ENCODE measurements around the gene TP53I13.
A peak's percentile ranks its signal among the peaks of the same experiment; 100 is the strongest.

The TP53I13 gene

DNA sequence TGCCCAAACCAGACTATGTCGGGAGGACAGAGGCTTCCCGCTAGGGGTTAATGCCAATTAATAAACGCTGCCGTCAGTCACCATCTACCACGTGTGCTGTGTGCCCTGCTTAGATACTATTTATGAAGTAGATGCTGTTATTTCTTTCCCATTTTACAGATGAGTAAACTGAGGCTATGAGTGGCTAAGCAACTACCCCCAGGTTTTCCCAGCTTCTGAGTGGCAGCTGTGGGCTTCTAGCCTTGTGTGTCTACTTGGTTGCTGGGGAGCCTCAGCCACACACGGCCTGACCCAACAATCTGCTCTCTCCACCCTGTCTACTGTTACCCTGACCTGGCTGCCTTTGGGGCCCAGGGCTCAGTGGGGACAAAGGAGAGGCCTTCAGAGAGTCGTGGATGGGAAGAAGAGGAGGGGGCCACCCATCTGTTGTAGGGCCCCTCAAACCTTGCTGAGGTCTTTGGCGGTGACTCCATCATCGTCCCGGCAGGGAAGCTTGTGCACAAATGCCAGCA lies 13.8 kb downstream of the TP53I13 start:
- DNase-seq: no peak

DNA sequence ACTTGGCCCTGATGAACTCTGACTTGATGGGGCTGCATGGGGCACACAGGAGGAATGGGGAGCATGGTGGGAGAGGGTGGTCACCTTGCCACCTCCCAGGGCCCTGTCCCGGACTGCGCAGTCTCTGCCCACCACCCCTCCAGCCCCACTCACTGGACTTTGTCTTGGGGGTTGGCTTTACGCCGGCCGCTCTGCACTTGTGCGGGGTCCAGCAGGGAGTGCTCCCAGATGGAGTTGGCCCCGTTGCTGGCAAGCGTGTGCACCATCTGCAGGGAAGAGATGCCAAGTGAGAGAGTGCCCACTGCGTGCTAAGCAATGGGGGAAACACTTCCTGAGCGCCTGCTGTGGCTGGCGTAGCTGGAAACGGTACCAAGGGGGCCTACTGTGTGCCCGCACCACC lies 14.3 kb downstream of the TP53I13 start:
- DNase-seq: no peak

DNA sequence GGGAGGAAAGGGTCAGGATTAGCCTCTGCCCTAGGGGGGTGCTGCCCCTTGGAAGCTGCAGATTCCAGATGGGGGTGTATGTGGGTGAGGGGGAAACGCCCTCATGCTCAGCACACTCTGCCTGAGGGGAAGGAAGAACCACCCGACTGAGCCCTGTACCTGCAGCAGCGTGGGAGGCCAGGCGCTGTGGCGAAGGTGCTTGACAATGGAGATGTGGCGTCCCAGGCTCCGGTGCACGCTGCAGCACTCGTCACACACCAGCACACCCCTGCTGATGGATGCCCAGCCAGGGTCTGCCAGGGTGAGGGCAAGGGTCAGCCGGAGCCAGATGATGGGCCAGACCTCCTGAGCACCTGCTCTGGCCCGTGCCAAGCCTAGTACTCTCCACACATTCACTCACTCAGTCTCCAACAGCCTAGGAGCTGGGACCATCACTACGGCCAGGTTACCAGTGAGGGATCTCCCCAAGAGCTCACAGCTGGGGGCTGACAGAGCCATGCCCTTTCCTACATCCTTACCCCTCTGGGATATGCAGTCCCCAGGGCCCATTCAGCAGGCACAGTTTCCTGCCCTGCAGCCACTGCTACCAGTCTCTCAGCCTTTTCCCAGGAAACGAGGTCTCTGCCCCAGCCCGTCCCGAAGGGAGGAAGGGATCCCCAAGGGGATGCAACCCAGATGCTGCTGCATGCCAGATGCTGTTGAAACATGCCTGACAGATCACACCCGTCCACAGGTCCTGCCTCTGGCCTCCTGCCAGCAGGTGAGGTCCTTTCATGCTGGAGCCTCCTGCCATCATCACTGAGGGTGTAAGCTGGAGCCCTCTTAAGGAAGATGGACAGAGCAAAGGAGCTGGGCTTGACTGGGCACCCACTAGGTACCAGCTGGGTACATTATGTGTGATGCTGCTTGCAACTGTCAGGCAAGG lies 15.1 kb downstream of the TP53I13 start:
- no peak for DNase-seq

DNA sequence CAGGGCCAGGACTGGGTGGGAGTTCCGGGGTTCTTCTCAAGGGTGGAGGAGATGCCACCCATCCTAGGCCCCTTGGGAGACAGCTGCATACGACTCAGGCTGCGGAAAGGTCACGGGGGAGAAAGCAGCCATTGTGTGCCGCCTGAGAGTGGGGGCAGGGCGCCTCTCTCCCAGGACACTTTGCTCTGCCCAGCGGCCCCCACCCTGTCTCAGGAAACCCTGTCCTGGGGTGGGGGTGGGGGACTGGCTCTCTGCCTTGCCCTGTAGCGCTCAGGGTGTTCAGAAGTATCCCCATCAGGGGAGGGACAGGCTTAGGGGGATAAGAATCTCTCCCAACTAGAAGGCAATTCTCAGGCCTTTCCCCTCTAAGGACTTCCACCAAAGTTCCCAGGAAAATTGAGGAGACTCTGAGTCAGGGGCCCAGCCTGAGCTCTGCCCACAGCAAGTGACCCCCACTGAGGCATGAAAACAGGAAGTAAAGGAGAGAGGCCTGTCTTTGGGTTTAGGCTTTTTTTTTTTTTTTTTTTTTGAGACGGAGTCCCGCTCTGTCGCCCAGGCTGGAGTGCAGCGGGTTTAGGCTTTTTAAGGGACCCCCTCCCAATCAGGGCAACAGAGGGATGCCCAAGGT lies 16.1 kb downstream of the TP53I13 start:
- DNase-seq: no peak

DNA sequence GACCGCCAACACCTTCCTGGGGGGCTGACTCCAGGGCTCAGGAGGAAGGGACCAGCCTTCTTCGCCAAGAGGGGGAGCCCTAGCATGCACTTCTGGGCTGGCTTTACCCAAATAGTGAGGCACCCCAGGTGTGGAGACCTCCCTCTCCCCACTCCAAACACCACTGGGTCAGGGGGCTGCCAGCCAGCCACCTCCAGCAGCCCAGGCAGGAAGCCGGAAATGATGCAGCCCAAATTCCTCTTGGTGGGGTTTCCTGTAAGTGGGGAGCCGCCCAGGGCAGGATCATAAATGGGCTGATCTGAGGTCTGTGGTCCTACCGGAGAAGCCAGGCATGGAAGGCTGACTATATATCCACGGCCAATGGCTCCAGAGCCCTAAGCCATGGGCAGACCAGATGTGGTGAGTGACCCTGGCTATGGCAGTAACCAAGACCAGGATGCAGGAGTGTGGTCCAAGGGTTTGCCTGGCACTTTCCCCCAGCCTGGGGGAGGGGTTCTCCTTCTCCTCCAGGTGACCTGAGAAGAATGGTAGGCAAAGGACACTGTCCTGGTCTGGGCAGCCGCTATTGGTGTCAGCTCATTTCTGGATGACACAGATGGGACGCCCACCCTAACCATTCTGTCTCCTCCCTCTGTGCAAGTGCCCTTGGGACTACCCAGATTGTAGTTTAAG lies 16.7 kb downstream of the TP53I13 start:
- DNase-seq: peak in 1 of 2 experiments; percentile 57

DNA sequence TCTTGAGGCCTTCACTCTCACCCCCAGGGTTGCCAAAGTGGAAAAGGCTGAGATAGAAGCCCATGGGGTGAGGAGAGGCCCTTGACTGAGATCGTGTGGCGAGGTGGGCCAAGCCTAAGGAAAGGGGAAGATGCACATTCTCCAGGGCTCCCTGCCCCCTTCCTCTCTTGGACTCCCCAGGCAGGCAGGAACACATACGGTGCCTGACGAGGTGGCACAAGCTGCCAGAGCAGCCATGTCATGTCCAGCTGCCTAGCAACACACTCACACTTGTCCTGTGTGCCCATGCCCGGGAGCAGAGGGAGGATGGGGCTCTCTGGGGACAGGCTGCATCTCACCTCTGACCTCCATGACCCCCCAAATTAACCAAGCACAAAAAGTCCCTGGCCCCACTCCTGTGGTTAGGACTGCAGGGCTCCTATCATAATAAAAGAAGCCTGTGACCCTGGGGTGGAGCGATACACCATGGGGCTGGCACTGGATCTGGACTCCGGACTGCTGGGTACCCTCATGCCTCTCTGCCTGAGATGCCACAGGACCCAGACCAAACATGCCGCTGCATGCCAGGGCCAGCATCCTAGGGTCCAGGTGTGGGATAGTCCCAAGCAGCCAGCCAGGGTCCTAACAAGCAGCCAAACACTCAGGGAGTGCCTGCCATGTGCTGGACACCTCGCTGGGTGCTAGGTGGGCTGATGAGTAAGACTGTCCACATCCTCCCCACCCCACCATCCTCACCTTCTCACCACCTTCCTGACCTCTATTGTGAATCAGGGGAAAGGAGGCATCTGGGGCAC lies 18.4 kb downstream of the TP53I13 start:
- DNase-seq: no peak

DNA sequence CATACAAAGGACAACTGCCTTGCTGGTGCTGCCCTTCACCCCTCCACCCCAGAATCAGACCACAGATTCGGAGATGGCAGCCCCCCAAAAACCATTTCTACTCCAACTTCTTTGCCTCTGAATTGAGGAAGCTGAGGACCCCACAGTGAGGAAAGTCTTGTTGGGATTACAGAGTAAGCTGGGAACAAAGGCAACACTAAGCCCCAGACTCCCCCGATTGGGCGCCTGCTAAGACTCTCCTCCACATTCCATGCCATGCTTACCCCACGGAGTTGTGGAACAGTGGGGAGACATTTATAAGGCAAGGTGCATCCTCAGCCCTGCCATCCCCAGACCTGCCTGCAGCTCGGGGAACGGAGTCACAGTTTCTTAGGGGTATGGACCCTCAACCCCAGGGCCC lies 19.1 kb downstream of the TP53I13 start:
- no peak for DNase-seq

DNA sequence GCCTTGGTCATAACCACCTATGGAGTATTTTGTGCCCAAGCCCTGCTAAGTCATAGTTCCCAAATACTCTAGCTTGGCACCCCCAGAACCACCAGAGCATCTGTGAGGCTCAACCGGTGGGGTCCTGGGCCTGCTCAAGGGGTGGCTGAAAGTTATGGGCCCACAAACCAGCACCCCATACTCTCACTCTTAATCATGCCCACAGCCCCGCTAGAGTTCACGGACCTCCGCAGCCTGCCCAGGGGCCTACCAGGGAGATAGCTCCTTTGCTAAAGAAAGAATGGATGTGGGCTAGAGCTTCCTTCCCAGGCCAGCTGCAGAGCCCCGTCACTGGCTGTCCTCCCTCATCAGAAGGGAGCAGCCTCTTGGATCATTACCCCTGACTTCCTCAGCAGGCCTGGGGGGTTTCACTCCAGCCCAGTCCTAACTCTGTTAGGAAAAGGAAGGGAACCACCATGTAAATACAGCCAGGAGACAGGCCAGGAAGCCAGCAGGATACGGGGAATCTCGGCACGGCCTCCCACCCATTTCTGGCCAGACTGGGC lies 19.6 kb downstream of the TP53I13 start:
- DNase-seq: no peak

DNA sequence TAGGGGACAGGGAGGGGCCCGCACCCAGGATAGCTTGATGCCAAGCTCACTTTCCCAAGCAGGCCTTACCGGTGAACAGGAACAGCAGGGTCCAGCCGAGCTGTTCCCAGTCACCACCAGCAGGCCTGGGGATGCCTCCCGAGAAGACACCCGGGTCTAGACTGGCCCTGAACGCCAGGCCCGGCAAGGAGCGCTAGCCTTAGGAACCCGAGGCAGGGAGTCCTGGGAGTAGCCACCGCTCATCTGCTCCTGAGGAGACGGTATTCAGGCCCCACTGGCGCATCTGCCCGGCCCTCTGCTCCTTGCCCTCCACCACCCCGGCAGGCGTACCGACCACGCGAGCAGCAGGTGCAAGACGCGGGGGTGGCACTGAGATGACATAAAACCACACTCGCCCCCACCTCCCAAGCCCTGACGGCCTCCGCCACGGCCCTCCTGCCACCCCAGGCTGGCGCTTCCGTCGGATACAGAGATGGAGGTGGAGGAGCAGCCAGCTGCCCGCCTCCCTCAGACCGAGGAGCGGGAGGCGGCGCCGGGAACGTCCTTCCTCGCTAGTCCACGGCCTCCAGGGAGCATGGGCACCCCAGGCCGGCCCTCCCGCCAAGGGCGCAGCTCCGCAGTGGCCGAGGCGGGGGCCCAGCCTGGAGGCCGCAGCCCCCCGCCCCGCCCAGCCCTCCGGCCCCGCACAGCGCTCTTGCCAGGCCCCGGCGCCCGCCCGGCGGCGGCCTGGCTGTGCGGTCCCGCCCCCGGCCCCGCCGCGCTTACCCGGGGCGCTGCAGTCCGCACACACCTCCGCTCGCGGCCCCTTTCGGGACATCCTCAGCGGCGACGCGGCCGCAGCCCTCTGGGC lies 20.3 kb downstream of the TP53I13 start:
- peak; percentile 57 to 70 for DNase-seq

DNA sequence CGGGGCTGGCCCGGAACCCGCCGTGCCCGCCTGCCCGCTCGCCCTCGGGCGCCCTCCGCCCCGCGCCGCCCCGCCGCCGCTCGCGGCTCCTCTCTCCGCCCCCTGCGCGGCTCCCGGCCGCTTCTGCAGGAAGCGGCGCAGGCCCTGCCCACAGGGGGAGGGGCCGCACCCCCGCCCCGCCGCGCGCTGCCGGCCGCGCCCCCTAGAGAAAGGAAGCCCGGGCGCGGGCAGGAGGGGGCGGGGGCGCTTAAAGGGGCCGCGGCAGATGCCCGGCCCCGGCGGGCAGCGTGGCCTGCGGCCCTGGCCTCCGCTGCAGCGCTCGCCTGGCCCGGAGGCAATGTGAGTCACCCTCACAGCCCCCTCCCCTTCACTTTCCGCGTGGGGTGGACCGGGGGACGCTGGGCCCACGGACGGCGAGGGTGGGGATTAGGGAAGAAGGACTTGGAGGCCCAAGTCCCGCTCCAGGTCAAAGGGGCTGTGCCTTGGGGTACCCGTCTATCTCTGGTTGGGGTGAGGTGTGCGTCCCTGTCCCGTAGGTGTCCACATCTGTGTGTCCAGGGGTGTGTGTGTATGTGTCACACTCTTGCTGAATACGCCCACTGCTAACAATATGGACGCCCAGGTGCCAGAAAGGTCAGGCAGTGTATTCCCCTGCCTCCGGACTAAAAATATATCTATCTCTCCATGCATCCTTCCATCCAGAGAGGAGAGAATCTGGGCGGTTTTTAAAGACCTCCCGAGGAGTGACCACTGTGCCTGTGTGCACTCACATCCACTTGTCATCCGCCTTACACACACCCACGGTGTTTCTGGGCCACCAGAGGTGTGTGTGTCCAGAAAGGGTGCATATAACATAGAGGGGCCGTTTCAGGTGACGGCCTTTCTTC lies 21.3 kb downstream of the TP53I13 start, which contains the start of gene GIT1:
Gene GIT1, minus strand, starts transcription at position 125 of the 887 bp plus-strand sequence. CDS start 270 bp downstream, outside the sequence.
- peak; percentile 87 to 89 for DNase-seq

DNA sequence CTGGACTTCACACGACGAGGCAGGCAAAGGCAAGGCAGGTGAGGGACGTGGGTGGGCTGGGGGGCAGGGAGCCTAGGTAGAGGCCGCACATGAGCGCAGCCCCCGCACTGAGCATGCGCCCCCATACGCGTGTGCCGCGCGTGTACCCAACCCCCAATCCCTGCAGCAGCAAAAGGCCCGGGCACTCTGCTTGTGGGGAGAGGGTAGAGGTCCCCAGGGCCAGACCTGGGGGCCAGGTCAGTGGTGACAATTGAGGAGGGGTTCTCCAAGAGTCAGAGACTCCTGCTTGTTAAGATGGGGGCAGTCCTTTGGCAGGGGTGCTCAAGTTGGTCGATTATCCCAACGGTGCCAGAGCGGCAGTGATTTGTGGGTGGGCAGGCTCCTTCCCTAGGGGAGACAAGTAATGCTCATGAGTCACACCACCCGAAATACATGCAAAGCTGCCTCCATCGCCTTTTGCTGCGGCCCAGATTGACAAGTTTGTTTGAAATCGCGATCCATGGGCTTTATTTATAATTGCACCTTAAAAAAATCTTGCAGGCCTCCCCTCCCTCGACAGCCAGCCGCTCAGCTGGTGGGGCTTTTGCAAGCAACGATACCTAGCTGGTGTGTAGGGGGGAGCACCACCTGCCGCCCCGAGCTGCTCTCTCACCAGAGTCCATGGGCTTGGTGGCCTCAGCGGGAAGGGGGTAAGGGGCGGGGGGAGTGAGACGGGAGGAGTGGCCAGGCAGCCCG lies 22.1 kb downstream of the TP53I13 start:
- peak; percentile 63 to 72 for DNase-seq

DNA sequence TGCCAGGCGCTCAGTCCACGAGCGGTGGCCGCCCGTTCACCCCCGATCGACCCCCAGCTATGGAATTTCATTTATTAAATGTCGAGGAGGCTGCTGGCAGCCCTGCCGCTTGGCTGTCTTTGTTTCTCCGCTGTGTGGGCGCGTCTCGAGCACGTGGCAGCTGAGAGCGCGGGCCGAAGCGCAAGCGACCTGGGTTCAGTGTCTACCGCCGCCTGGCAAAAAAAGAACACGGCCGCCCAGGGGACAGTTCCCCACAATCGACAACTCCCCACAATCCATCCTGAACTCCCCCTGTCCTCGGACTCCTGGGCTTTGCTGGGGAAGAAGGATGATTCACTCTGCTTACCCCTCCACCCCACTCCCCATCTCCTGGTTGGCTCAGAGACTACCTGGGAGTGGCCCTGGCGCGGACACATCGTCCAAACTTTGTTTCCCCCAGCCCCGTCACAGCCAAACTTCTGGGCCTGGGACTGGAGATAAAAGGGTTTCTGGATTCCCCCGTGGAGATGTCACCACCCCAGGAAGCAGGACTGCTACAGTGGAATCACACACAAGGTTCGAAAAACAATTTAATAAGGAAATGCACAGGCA lies 22.7 kb downstream of the TP53I13 start:
- DNase-seq: peak; percentile 71 to 77

DNA sequence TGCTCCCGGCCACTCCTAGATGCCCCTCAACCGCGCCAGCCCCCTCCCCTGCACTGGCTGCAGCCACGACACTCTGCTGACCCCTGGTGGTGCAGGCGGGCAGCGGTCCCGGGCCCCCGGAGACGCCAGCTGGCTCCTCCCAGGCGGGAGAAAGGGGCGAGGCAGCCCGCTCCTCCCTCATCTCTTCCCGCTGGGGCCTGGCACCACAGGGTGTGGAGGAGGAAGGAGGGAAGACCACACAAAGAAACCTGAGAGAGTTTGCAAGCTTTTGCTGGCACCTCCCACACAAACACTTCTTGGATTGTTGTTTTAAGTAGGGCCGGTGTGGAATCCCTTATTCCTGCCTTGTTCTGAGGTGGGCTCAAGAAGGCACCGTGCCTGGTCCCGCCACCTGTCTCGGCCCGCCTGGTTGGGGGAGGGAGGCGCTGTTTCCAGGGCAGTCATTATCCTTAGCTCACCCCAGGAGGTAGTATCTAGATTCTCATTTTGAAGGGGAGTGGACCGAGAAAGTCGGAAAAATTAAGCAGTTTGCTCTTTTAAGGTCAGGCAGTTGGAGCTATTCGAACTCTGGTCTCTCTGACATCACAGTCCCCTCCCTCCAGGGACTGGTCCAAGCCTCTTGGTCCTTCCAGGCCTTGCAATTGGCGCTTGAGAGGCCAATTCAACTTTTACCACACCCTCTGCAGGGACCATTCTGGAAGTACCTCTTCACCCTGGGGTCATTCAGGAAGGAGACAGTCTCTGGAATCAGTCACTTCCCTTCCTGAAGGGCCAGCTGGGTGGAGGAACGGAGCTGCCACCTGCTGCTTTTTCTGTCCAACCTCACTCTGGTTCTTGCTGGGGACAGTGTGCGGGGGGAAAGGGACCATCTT lies 23.5 kb downstream of the TP53I13 start:
- DNase-seq: peak; percentile 89 to 93

DNA sequence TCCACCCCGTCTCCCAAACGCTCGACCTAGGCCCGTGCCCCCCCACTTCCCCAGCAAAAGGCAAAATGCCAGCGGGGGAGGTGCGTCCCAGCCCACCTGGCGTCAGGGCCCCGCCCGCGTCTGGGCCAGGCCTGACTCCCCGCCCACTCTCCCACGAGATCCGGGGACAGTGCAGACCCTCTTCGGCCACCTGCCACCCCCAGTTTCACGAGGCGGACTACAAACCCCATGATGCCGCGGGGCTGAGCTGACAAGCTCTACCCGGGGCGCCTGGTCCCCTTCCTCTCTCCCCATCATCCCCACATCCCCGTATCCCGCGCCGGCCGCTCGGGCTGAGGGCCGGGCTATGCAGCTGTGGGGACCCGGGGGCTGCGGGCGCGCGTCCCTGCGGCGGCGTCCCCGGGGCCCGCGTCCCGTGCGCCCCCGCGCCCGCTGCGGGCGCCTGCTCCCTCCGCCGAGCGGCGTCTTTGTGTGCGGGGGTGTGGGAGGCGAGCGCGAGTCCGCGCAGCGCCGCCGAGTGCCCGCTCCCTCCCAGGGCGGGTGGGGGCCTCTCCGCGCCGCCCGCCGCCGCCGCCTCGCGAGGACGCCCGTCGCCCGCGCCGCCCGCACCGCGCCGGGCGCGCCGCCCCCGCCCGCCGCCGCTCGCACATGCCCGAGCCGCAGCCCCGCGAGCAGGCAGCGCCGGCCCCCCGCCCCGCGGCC lies 24.5 kb downstream of the TP53I13 start, which contains the start of gene ANKRD13B:
Gene ANKRD13B, plus strand, starts transcription at position 283 of the 702 bp plus-strand sequence. CDS start 490 bp downstream, outside the sequence.
- peak; percentile 72 to 76 for DNase-seq

DNA sequence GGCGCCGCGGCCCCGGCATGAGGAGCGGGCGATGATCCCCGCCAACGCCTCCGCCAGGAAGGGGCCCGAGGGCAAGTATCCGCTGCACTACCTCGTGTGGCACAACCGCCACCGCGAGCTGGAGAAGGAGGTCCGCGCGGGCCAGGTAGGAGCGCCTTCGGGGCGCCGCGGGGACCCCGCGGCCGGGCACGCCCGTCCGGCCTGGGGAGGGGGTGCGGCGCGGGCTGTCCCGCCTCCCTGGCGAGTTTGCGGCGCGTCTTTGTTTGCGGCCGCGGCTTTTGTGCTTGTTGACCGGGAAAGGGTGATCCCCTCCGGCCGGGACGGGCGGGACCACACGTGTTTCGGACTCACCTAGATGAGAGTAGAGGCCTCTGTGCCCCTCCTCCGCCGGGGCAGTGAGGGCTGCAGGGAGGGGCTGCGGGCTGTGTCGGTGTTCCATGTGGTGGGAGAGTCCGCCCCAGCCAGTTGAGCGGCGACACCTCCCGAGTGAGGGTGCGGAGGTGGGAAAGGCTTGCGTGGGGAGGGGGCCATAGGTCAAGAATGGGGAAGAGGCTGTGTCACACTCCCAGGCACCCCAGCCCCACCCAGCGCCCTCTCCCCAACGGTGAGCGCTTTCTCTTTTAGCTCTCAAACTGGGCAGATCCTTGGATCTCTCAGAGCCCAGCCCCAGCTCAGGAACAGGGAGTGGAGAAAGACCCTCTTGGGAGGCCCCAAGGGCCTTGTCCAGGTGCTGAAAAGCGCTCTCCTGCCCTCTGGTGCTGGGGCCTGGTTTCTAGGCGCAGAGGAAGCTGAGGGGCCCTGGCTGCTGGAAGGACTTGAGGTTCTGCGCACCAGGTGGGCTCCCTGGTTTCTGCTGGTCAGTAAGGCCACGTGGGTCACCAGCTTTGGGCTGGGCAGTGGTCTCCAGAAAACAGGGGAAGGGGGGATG lies 25.4 kb downstream of the TP53I13 start:
- peak; percentile 55 to 64 for DNase-seq

Measured in activated T-cell treated with anti-CD3 and anti-CD28 coated beads, Interleukin-2, amount 50 U/mL, for 48 hours (primary cell).